ENCODE measurements around the gene UQCRC1. TPM values are rescaled to one million over a fixed set of nuclear protein-coding genes. Genes with fewer than 3 reads are reported as not detected.

The UQCRC1 gene
- total and polyA plus RNA-seq, 9 donors: 138 to 201 (median 195) TPM

GRCh38 chr3:48565591-48566400 is 43.6 kb downstream of the UQCRC1 start:
- no peak overlapping the region for H3K4me3 ChIP-seq (ENCODE audit: low read length)
- DNase-seq: no peak
- no peak overlapping the region for H3K27ac ChIP-seq (ENCODE audit: low read length)
- H3K9me3 ChIP-seq (replicated peaks; ENCODE audit: control insufficient read depth, low read depth, low read length): no peaks in the 10 kb centered on the region
- 59% methylated on average over 6 of the region's 7 CpGs for WGBS (ENCODE audit: insufficient coverage)
- peaks cover 26% of the 10 kb centered on the region for H3K4me1 ChIP-seq (ENCODE audit: control insufficient read depth, insufficient read depth, low read length)
- H3K36me3 ChIP-seq (ENCODE audit: control insufficient read depth, insufficient read depth, low read length): no peaks in the 10 kb centered on the region
- no peaks in the 10 kb centered on the region for H3K27me3 ChIP-seq (ENCODE audit: control insufficient read depth, insufficient read depth, low read length)

GRCh38 chr3:48565186-48565585 is 44.3 kb downstream of the UQCRC1 start:
- Histone ChIP-seq H3K36me3 (ENCODE audit: control insufficient read depth, insufficient read depth, low read length) (no peaks in the 10 kb centered on the region), H3K4me1 (ENCODE audit: control insufficient read depth, insufficient read depth, low read length) (peaks cover 32% of the 10 kb centered on the region), H3K4me3 (ENCODE audit: low read length) (no peak overlapping the region), H3K27ac (ENCODE audit: low read length) (no peak overlapping the region), H3K9me3 (replicated peaks; ENCODE audit: control insufficient read depth, low read depth, low read length) (no peaks in the 10 kb centered on the region), H3K27me3 (ENCODE audit: control insufficient read depth, insufficient read depth, low read length) (no peaks in the 10 kb centered on the region)
- WGBS (ENCODE audit: insufficient coverage): 71% methylated on average over 11 of the region's 11 CpGs
- no peak for DNase-seq

GRCh38 chr3:48564667-48565066 is 44.8 kb downstream of the UQCRC1 start:
- H3K9me3 ChIP-seq (replicated peaks; ENCODE audit: control insufficient read depth, low read depth, low read length): no peaks in the 10 kb centered on the region
- peaks cover 38% of the 10 kb centered on the region for H3K4me1 ChIP-seq (ENCODE audit: control insufficient read depth, insufficient read depth, low read length)
- H3K36me3 ChIP-seq (ENCODE audit: control insufficient read depth, insufficient read depth, low read length): no peaks in the 10 kb centered on the region
- no peak for DNase-seq
- H3K4me3 ChIP-seq (ENCODE audit: low read length): no peak overlapping the region
- H3K27ac ChIP-seq (ENCODE audit: low read length): no peak overlapping the region
- H3K27me3 ChIP-seq (ENCODE audit: control insufficient read depth, insufficient read depth, low read length): no peaks in the 10 kb centered on the region
- WGBS (ENCODE audit: insufficient coverage): 78% methylated on average over 8 of the region's 11 CpGs

GRCh38 chr3:48564022-48564421 is 45.4 kb downstream of the UQCRC1 start:
- 88% methylated on average over 3 of the region's 10 CpGs for WGBS (ENCODE audit: insufficient coverage)
- peaks cover 44% of the 10 kb centered on the region for H3K4me1 ChIP-seq (ENCODE audit: control insufficient read depth, insufficient read depth, low read length)
- DNase-seq: no peak
- no peaks in the 10 kb centered on the region for H3K36me3 ChIP-seq (ENCODE audit: control insufficient read depth, insufficient read depth, low read length)
- no peak overlapping the region for H3K4me3 ChIP-seq (ENCODE audit: low read length)
- no peak overlapping the region for H3K27ac ChIP-seq (ENCODE audit: low read length)
- no peaks in the 10 kb centered on the region for H3K27me3 ChIP-seq (ENCODE audit: control insufficient read depth, insufficient read depth, low read length)
- no peaks in the 10 kb centered on the region for H3K9me3 ChIP-seq (replicated peaks; ENCODE audit: control insufficient read depth, low read depth, low read length)

GRCh38 chr3:48563382-48563918 is 46.0 kb downstream of the UQCRC1 start, which contains the start of gene UCN2:
Gene UCN2, minus strand, starts transcription at chr3:48563781. Its CDS starts 657 bp downstream, at chr3:48563124.
- 67% methylated on average over 4 of the region's 6 CpGs for WGBS (ENCODE audit: insufficient coverage)
- Histone ChIP-seq H3K36me3 (ENCODE audit: control insufficient read depth, insufficient read depth, low read length) (no peaks in the 10 kb centered on the region), H3K4me1 (ENCODE audit: control insufficient read depth, insufficient read depth, low read length) (peaks cover 50% of the 10 kb centered on the region), H3K27ac (ENCODE audit: low read length) (no peak within 1 kb of the TSS), H3K9me3 (replicated peaks; ENCODE audit: control insufficient read depth, low read depth, low read length) (no peaks in the 10 kb centered on the region), H3K27me3 (ENCODE audit: control insufficient read depth, insufficient read depth, low read length) (no peaks in the 10 kb centered on the region), H3K4me3 (ENCODE audit: low read length) (no peak within 1 kb of the TSS)
- DNase-seq: no peak

GRCh38 chr3:48562367-48563095 is 46.9 kb downstream of the UQCRC1 start:
- no peak overlapping the region for H3K27ac ChIP-seq (ENCODE audit: low read length)
- peaks cover 56% of the 10 kb centered on the region for H3K4me1 ChIP-seq (ENCODE audit: control insufficient read depth, insufficient read depth, low read length)
- H3K4me3 ChIP-seq (ENCODE audit: low read length): no peak overlapping the region
- 84% methylated on average over 20 of the region's 20 CpGs for WGBS (ENCODE audit: insufficient coverage)
- no peaks in the 10 kb centered on the region for H3K27me3 ChIP-seq (ENCODE audit: control insufficient read depth, insufficient read depth, low read length)
- H3K9me3 ChIP-seq (replicated peaks; ENCODE audit: control insufficient read depth, low read depth, low read length): no peaks in the 10 kb centered on the region
- no peak for DNase-seq
- H3K36me3 ChIP-seq (ENCODE audit: control insufficient read depth, insufficient read depth, low read length): no peaks in the 10 kb centered on the region

GRCh38 chr3:48561045-48561736 is 48.3 kb downstream of the UQCRC1 start:
- Histone ChIP-seq H3K36me3 (ENCODE audit: control insufficient read depth, insufficient read depth, low read length) (no peaks in the 10 kb centered on the region), H3K4me3 (ENCODE audit: low read length) (peak overlapping the region; percentile 36), H3K27ac (ENCODE audit: low read length) (peak overlapping the region; percentile 93), H3K27me3 (ENCODE audit: control insufficient read depth, insufficient read depth, low read length) (no peaks in the 10 kb centered on the region), H3K9me3 (replicated peaks; ENCODE audit: control insufficient read depth, low read depth, low read length) (no peaks in the 10 kb centered on the region), H3K4me1 (ENCODE audit: control insufficient read depth, insufficient read depth, low read length) (peaks cover 62% of the 10 kb centered on the region)
- 33% methylated on average over 20 of the region's 21 CpGs for WGBS (ENCODE audit: insufficient coverage)
- peak; percentile 68 for DNase-seq

- peak; percentile 67 for DNase-seq
- Histone ChIP-seq H3K36me3 (ENCODE audit: control insufficient read depth, insufficient read depth, low read length) (no peaks in the 10 kb centered on the region), H3K4me1 (ENCODE audit: control insufficient read depth, insufficient read depth, low read length) (peaks cover 62% of the 10 kb centered on the region), H3K4me3 (ENCODE audit: low read length) (peak overlapping the region; percentile 36), H3K27ac (ENCODE audit: low read length) (peak overlapping the region; percentile 93), H3K27me3 (ENCODE audit: control insufficient read depth, insufficient read depth, low read length) (no peaks in the 10 kb centered on the region), H3K9me3 (replicated peaks; ENCODE audit: control insufficient read depth, low read depth, low read length) (no peaks in the 10 kb centered on the region)
- WGBS (ENCODE audit: insufficient coverage): 3% methylated on average over 5 of the region's 5 CpGs
Observed at GRCh38 chr3:48560648-48561018, 48.8 kb downstream of the UQCRC1 start.

GRCh38 chr3:48558493-48559134 is 50.8 kb downstream of the UQCRC1 start:
- DNase-seq: peak; percentile 52
- no peaks in the 10 kb centered on the region for H3K27me3 ChIP-seq (ENCODE audit: control insufficient read depth, insufficient read depth, low read length)
- no peak overlapping the region for H3K4me3 ChIP-seq (ENCODE audit: low read length)
- H3K27ac ChIP-seq (ENCODE audit: low read length): peak overlapping the region; percentile 16
- no peaks in the 10 kb centered on the region for H3K9me3 ChIP-seq (replicated peaks; ENCODE audit: control insufficient read depth, low read depth, low read length)
- whole genome bisulfite sequencing (ENCODE audit: insufficient coverage): 84% methylated on average over 3 of the region's 6 CpGs
- H3K36me3 ChIP-seq (ENCODE audit: control insufficient read depth, insufficient read depth, low read length): peaks cover 5% of the 10 kb centered on the region
- H3K4me1 ChIP-seq (ENCODE audit: control insufficient read depth, insufficient read depth, low read length): peaks cover 52% of the 10 kb centered on the region
